ENCODE data around the gene ENPP6.
"Not testable (repeated sequence)": the region's sequence is repeated elsewhere in the genome, so short reads cannot be mapped to it uniquely, and the experiment has no call there.

ENPP6 gene

GRCh38 chr4:184146951-184147350 lies 70.7 kb downstream of the ENPP6 start:
- no peak for DNase-seq

GRCh38 chr4:184145596-184145995 lies 72.1 kb downstream of the ENPP6 start:
- no peak for DNase-seq

GRCh38 chr4:184143770-184144564 lies 73.7 kb downstream of the ENPP6 start:
- no peak for DNase-seq

- DNase-seq = no peak
Measured at GRCh38 chr4:184142121-184143000, 75.3 kb downstream of the ENPP6 start.

GRCh38 chr4:184140901-184141300 lies 76.8 kb downstream of the ENPP6 start:
- not testable (repeated sequence) for DNase-seq

GRCh38 chr4:184136525-184136924 lies 81.1 kb downstream of the ENPP6 start:
- DNase-seq = no peak

GRCh38 chr4:184126800-184127199 lies 90.9 kb downstream of the ENPP6 start:
- DNase-seq = no peak

GRCh38 chr4:184122631-184123408 lies 94.9 kb downstream of the ENPP6 start:
- no peak for DNase-seq

GRCh38 chr4:184120549-184121127 lies 97.0 kb downstream of the ENPP6 start:
- DNase-seq = no peak

GRCh38 chr4:184117662-184118199 lies 99.9 kb downstream of the ENPP6 start:
- no peak for DNase-seq

- no peak for DNase-seq
Measured at GRCh38 chr4:184115399-184115798, 102.3 kb downstream of the ENPP6 start.

- no peak for DNase-seq
Measured at GRCh38 chr4:184114431-184114830, 103.2 kb downstream of the ENPP6 start.

- no peak for DNase-seq
Measured at GRCh38 chr4:184112006-184112550, 105.6 kb downstream of the ENPP6 start.

GRCh38 chr4:184111233-184111832 lies 106.3 kb downstream of the ENPP6 start:
- DNase-seq = no peak

GRCh38 chr4:184110452-184111224 lies 107.0 kb downstream of the ENPP6 start:
- no peak for DNase-seq

GRCh38 chr4:184108006-184108501 lies 109.6 kb downstream of the ENPP6 start:
- DNase-seq = no peak

- no peak for DNase-seq
Measured at GRCh38 chr4:184104419-184105101, 113.1 kb downstream of the ENPP6 start.

- no peak for DNase-seq
Measured at GRCh38 chr4:184103527-184104264, 114.0 kb downstream of the ENPP6 start.

- DNase-seq = no peak
Measured at GRCh38 chr4:184102927-184103326, 114.7 kb downstream of the ENPP6 start.
